Ectodermal cell (in vitro differentiated cells): ENCODE data around the gene CENPO.

ENCODE experiments used
- H3K27ac ChIP-seq: 2 replicates; pipeline ENCODE4 v1.7.0; 2013; ENCODE audit warnings: mild to moderate bottlenecking, low read depth, low read length; ENCODE audit not compliant: insufficient read depth, poor library complexity, severe bottlenecking
- H3K27me3 ChIP-seq: 2 replicates; pipeline ENCODE4 v1.7.0; 2013; ENCODE audit warnings: mild to moderate bottlenecking, low read length; ENCODE audit not compliant: insufficient read depth, control insufficient read depth, poor library complexity, severe bottlenecking
- H3K36me3 ChIP-seq: one replicate; pipeline ENCODE4 v1.7.0; 2013; ENCODE audit warnings: low read length; ENCODE audit not compliant: control insufficient read depth, insufficient read depth
- H3K4me1 ChIP-seq: one replicate; pipeline ENCODE4 v1.7.0; 2013; ENCODE audit warnings: low read length; ENCODE audit not compliant: control insufficient read depth, insufficient read depth
- H3K4me3 ChIP-seq: 2 replicates; pipeline ENCODE4 v1.7.0; 2013; ENCODE audit warnings: low read depth, low read length, control low read depth; ENCODE audit not compliant: insufficient read depth
- H3K9me3 ChIP-seq: 2 replicates; pipeline ENCODE4 v1.7.0; 2013; ENCODE audit warnings: mild to moderate bottlenecking, low read length, moderate library complexity; ENCODE audit not compliant: control insufficient read depth
- WGBS, 2 experiments: methylation state at CpG; one replicate each; pipeline ENCODE4 v1.1.7; 2013; ENCODE audit warnings: missing lambda C conversion rate in 2 of 2; 5-methylcytosine and 5-hydroxymethylcytosine counted together

The CENPO gene

GRCh38 chr2:24821433-24821891, 28.2 kb downstream of the CENPO start:
- no peaks in the 10 kb centered on the region for H3K27me3 ChIP-seq
- H3K27ac ChIP-seq, result peak overlapping the region; percentile 38
- no peak overlapping the region for H3K4me3 ChIP-seq
- no peaks in the 10 kb centered on the region for H3K9me3 ChIP-seq
- peaks cover 41% of the 10 kb centered on the region for H3K36me3 ChIP-seq
- WGBS, 2 experiments, result 80 to 85% methylated on average over 15 of the region's 15 CpGs
- H3K4me1 ChIP-seq, result peaks cover 19% of the 10 kb centered on the region

- Histone ChIP-seq H3K4me3 (no peak overlapping the region), H3K9me3 (no peaks in the 10 kb centered on the region), H3K27ac (peak overlapping the region; percentile 38), H3K36me3 (peaks cover 34% of the 10 kb centered on the region), H3K4me1 (peaks cover 19% of the 10 kb centered on the region), H3K27me3 (no peaks in the 10 kb centered on the region)
- whole genome bisulfite sequencing, 2 experiments, result 51 to 59% methylated on average over 5 to 6 of the region's 7 CpGs
Measured at GRCh38 chr2:24822049-24822706, 29.0 kb downstream of the CENPO start.

GRCh38 chr2:24824071-24824588, 30.9 kb downstream of the CENPO start:
- Histone ChIP-seq H3K4me3 (no peak overlapping the region), H3K36me3 (peaks cover 18% of the 10 kb centered on the region), H3K9me3 (no peaks in the 10 kb centered on the region), H3K27me3 (no peaks in the 10 kb centered on the region), H3K4me1 (peaks cover 19% of the 10 kb centered on the region), H3K27ac (no peak overlapping the region)
- WGBS, 2 experiments, result 94 to 95% methylated on average over 14 of the region's 14 CpGs

- no peak overlapping the region for H3K27ac ChIP-seq
- H3K4me1 ChIP-seq, result peaks cover 18% of the 10 kb centered on the region
- H3K36me3 ChIP-seq, result peaks cover 8% of the 10 kb centered on the region
- H3K27me3 ChIP-seq, result no peaks in the 10 kb centered on the region
- no peaks in the 10 kb centered on the region for H3K9me3 ChIP-seq
- no peak overlapping the region for H3K4me3 ChIP-seq
- WGBS, 2 experiments, result 97% methylated on average over 12 to 15 of the region's 16 CpGs
Measured at GRCh38 chr2:24824966-24825882, 32.0 kb downstream of the CENPO start.

DNA sequence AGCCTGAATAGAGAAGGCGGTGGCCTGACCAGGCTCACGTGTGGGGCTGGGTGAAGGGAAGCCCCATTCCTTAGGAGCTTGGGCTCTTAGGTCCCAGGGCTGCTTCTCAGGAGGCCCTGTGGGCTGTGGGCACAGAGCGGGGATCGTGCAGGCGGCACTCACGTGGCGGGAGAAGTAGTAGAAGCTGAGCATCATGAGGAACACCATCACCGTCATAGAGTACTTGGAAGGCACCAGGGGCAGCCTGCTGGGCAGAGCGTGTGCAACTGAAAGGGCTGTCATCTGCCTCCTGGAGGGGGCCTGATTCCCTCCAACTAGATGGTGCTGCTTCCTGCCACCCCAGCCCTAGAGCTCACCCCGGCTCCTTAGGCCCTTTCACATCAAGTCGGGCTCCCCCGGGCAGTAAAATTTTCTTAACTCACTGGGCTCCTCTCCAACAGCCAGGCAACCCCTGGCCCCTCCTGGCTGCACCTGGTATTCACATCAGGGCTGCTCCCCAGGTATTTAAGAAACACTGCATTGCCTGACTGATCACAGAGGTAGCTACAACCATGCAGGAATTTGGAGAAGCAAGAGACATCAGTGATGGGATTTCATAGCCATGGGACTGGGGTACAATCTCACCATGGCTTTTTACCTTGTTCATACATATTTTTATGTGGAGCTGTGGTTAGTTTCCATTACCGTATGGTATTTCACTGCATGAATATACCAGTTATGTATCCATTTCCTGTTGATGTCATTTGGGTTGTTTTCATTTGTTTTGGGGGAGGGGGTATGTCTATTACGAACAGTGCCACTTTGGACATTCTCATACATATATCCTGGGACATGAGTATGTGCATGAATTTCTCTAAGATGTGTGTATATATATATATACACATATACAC, 32.9 kb downstream of the CENPO start:
- H3K4me3 ChIP-seq, result no peak overlapping the region
- 91% methylated on average over 12 to 14 of the region's 14 CpGs for WGBS, 2 experiments
- no peak overlapping the region for H3K27ac ChIP-seq
- no peaks in the 10 kb centered on the region for H3K9me3 ChIP-seq
- peaks cover 13% of the 10 kb centered on the region for H3K4me1 ChIP-seq
- peaks cover 4% of the 10 kb centered on the region for H3K36me3 ChIP-seq
- no peaks in the 10 kb centered on the region for H3K27me3 ChIP-seq

DNA sequence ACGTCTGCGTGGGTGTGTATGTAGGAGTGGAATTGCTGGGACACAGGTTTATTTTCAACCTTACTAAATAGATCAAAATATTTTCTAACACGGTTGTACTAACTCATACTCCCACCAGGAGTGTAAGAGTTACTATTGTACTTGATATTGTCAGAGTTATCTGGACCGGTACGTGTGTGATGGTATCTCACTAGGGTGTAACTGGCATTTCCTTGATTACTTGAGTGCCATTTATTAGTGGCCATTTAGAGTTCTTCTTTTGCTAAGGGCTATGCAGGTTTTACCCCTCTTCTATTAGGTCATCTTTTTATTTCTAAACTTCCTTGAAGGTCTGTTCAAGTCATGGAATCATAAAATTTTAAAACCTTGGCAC, 33.5 kb downstream of the CENPO start:
- Histone ChIP-seq H3K9me3 (no peaks in the 10 kb centered on the region), H3K4me3 (no peak overlapping the region), H3K36me3 (peaks cover 4% of the 10 kb centered on the region), H3K4me1 (peaks cover 10% of the 10 kb centered on the region), H3K27me3 (no peaks in the 10 kb centered on the region), H3K27ac (no peak overlapping the region)
- 98 to 100% methylated on average over 2 to 3 of the region's 5 CpGs for WGBS, 2 experiments

DNA sequence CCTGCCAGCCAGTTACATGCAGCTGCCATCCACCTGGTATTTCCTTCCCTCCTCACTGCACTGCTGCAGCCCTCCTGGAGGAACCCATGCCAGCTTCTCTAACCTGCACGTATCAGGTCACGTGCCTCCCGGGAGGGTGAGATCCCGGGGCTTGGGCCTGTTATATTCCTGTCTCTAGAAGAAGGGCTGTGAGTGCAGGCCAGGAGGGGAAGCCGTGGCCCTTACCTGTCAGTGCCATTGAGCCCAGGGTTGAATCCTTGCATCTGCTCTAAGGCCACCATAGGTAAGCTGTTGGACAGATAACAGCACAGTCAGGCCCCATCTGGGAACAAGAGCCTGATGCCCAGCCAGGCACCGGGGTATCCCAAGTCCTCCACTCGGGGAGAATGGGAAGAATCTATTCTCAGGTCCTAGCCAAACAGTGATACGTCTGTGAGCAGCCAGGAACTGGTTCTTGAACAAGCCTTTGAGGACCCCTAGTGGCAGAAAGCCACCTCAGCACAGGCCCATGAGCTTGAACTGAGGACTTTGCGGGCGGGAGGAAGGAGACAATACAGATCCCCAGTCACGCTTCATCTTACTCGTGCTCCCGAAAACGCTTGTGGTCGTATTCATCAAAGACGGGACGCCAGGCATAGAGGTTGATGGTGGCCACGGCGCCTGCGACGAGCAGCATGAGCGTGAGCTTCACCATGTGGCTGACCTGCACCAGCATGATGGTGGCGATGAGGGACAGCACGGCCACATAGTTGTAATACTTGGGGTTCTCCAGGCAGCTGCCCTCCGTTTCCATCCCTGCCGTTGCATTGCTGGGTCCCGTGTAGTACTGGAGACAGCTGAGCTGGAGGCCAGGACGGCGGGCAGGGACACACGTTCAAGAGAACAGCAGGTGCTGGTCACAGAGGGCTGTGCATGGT, 34.4 kb downstream of the CENPO start:
- peaks cover 14% of the 10 kb centered on the region for H3K4me1 ChIP-seq
- H3K4me3 ChIP-seq, result no peak overlapping the region
- H3K27ac ChIP-seq, result no peak overlapping the region
- no peaks in the 10 kb centered on the region for H3K27me3 ChIP-seq
- peaks cover 4% of the 10 kb centered on the region for H3K36me3 ChIP-seq
- 54% methylated on average over 30 of the region's 30 CpGs for WGBS, 2 experiments
- no peaks in the 10 kb centered on the region for H3K9me3 ChIP-seq

GRCh38 chr2:24828238-24828996, 35.2 kb downstream of the CENPO start:
- Histone ChIP-seq H3K27ac (no peak overlapping the region), H3K27me3 (no peaks in the 10 kb centered on the region), H3K36me3 (peaks cover under 1% of the 10 kb centered on the region), H3K4me3 (no peak overlapping the region), H3K4me1 (peaks cover 21% of the 10 kb centered on the region), H3K9me3 (no peaks in the 10 kb centered on the region)
- 92 to 93% methylated on average over 17 of the region's 17 CpGs for WGBS, 2 experiments
